NCI-H748 treated with DMSO at 0.1 percent for 48 hours (cell line): Measurements from ENCODE around the gene ZNF785.
"Not testable (repeated sequence)": the region's sequence is repeated elsewhere in the genome, so short reads cannot be mapped to it uniquely, and the experiment has no call there.

Experiments
- DNase-seq: peaks from one replicate; lab custom pipeline; 2025; lab: John Stamatoyannopoulos, UW

The ZNF785 gene

DNA sequence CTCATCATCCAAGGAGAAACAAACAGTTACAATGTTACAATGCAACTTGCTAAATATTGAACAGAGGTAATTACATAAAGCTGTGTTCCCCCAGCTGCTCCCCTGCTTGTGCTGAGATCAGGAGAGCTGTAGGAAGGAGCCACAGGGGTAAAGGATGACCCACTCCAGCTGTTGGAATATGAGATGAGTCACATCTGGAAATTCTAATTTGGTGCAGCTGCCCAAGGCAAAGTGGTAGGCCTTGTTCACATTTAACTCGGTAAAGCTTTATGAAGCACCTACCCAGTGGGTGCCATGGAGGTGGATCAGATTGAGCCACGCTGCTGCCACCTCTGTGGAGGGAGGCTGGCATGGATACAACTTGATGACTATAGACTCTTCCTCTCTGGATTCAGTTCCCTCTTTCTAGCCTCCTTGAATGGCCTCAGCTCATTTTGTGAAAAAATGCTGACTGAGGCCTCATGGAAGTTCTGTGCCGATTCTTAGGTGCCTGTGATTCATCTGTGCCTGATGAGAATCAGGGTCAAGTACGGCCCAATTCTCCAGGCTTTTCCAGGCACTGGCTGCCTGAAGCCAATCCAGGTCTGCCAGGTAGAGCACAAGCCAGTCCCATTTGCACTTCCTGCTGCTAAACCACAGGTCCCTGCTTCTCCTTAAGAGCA is 17.2 kb upstream of the ZNF785 start:
- no peak for DNase-seq

DNA sequence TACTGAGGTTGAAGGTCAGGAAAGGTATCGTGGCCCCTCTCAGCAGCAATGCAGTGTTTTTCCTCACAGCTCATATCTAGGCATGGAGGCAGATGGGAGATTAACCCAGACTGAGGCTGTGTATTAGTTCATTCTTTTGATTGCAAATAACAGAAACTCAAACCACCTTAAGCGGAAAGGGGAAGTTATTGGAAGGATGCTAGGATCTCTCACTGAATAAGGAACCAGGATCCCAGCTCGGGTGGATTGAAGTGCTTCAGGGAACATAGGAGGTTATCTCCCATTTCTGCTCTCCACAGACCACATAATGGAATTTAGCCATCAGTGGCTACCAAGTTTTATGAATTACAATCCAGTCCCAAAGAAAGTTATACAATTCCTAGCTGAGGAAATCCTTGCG is 16.5 kb upstream of the ZNF785 start:
- no peak for DNase-seq

DNA sequence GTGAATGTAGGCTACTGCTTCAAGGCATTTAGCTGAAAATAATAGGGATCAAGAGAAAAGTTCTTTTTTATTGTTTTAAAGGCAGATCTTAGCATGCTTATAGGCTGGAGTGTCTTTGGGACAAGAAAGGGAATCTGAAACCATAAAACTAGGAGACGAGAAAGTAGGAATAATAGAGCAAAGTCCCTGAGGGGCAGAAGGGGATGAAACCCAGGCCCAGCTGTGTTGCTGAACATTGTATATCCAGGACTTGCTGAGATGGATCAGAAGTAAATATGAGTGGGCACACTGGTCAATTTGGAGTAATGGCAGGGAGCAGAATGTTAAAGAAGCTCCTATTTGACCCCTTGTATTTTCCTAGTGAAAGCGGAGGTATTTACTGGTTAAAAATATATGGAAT is 15.4 kb upstream of the ZNF785 start:
- no peak for DNase-seq

DNA sequence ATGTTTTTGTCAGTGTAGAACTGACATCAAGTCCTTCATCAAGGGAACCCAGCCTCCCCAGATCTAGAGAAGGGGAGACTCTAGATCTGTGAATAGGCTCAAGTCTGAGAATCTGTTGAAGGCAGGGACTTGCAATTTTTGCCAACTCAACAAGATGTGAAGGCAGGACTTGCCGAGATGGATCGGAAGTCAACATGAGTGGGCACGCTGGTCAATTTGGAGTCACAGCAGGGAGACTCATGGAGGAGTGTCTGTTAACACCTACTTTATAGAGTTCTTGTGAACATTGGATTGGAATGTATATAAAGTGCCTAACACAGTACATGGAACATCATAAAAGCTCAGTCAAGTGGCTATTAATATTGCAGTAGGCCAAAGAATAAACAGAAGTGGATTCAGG is 14.7 kb upstream of the ZNF785 start:
- no peak for DNase-seq

DNA sequence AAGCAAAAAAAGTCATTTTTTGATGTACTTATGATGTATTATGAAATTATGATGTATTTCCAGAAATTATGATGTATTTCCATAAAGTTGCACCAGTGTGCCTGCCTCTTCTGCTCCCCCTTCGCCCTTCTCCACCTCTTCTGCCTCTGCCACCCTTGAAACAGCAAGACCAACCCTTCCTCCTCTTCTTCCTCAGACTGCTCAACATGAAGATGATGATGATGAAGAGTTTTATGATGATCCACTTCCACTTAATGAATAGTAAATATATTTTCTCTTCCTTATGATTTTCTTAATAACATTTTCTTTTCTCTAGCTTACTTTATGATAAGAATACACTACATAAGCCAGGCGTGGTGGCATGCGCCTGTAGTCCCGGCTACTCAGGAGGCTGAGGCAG is 7.4 kb upstream of the ZNF785 start:
- no peak for DNase-seq

DNA sequence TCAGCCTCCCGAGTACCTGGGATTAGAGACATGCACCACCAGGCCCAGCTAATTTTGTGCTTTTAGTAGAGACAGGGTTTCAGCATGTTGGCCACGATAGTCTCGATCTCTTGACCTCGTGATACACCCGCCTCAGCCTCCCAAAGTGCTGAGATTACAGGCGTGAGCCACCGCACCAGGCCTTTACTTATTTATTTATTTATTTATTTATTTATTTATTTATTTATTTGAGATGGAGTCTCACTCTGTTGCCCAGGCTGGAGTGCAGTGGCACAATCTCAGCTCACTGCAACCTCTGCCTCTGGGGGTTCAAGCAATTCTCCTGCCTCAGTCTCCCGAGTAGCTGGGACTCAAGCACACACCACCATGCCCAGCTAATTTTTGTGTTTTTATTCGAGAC is 5.4 kb upstream of the ZNF785 start:
- DNase-seq: not testable (repeated sequence)

DNA sequence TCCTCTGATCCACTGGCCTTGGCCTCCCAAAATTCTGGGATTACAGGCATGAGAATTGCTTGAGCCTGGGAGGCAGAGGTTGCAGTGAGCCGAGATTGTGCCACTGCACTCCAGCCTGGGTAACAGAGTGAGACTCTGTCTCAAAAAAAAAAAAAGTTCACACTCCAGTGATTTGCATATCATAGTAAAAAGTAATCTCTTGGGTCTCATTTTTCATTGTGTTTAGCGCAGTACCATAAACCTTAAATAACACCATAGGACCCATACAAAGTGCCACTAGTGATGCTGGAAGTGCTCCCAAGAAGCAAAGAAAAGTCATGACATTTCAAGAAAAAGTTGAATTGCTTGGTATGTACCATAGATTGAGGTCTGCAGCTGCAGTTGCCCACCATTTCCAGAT is 4.1 kb upstream of the ZNF785 start:
- not testable (repeated sequence) for DNase-seq

DNA sequence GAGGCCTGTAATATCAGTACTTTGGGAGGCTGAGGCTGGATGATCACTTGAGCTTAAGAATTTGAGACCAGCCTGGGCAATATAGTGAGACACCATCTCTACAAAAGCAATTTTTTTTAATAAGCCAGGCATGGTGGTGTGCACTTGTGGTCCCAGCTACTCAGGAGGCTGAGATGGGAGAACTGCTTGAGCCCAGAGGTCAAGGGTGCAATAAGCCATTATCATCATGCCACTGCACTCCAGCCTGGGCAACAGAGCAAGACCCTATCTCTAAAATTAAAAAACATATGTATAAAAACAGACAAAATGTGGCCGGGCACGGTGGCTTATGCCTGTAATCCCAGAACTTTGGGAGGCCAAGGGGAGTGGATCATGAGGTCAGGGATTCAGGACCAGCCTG is 3.2 kb upstream of the ZNF785 start:
- no peak for DNase-seq

DNA sequence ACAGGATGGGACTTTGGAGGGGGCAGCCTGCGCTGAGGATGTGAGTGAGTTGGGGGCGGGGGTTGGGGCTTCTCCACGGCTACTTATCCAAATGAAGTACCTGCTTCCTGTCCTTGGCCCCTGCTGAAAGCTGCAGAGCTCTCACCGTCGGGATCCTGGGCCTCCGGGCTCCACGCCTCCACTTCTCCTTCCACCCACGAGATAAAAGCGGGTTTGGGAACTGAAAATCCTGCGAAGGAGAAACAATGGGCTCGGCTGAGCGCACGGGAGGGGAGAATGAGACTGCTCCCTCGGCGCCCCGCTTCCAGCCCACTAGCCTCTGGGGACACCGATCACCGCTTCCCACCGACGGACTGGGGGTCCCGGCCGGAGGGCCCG is 486 bp downstream of the ZNF785 start:
- no peak for DNase-seq

DNA sequence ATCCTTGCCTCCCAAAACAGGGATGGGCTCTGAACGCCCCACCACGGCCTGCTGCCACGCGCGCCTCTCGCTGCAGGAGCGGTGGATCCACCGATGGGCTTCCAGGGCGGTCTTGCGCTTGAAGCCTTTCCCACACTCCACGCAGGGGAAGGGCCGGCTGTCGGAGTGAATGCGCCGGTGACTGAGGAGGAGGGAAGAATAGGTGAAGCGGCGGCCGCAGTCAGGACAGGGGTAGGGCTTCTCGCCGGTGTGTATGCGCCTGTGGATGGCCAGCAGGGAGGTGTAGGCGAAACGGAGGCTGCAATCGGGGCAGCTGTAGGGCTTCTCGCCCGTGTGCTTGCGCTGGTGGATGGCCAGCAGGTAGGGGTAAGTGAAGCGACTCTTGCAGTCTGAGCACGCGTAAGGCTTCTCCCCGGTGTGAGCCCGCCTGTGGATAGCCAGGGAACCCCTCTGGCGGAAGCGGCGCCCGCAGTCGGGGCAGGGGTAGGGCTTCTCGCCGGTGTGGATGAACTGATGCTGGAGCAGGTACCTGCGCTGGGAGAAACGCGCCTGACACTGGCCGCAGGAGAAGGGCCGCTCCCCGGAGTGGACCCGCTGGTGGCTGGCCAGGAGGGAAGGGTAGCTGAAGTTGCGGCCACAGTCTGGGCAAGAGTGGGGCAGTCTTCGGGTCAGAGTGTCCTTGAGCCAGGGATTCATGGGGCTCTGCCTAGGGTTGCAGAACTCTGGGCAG is 2.7 kb downstream of the ZNF785 start:
- DNase-seq: no peak

DNA sequence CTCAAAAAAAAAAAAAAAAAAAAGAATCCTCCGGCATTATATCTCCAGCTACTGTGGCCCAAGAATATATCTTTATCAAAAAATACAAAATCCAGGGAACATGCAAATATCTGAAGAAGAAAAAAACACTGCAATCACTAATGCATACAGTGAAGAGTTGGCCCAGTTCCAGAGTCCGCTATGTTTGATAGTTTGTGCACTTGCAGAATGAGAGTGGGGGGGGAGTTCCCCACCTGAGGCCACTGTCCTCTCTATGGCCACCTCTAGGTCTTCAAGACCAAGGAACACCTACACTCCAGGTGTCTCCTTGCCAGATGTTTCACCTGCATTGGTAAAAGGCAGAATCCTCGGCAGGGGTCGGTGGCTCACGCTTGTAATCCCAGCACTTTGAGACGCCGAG is 4.0 kb downstream of the ZNF785 start:
- DNase-seq: no peak

DNA sequence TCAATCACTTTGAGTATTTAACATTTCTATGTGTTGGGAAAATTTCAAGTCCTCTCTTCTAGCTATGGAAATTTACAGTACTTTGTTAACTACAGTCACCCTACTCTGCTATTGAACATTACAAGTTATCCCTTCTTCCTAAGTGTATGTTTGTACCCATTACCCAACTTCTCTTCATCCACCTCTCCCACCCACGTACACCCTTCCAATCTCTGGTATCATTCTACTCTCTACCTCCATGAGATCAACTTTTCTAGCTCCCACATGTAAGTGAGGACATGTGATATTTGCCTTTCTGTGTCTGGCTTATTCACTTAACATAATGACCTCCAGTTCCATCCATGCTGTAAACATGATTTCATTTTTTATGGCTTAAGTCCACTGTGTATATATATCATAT is 10.8 kb downstream of the ZNF785 start:
- DNase-seq: no peak

DNA sequence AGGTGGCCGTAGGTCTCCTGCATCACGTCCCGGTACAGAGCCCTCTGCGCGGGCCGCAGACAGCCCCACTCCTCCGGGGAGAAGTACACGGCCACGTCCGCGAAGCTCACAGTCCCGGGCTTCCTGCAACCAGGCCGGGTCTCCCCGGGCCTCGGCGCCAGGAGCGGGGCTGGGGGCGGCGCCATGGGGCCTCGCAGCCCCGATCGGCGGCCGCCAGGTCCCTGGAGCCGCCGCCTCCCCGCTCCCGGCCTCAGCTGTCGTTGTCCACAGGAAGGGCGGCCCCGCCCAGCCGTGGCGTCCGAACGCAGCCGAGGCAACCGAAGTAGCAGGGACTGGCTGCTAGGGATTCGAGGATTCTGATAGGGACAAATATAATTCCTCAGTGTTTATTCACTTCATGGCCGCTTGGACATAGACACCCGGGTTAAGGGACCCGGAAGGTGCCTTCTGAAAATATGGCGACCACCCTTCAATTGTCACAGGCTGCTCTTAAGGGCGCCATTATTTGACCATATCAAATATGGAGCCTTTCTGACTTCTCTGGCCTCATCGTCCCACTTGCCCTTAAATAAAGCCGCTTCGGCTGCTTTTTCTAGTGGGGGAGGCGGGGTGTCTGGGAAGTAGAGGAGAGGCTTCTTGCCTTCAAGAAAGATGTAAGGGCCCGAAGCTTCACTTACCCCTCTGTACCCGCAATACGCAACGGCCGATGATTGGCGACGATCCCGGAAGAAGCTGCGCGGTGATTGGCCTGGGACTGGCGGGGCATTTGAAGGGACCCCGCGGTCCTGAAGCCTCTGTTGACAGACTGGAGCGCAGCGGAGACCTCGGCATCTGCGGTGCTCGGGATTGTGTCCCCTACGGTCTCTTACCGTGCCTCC is 13.8 kb downstream of the ZNF785 start, which contains the start of gene ZNF688:
TSS of gene ZNF688 (minus strand) at position 270 of the 878 bp plus-strand sequence. CDS start at position 185, 85 bp downstream.
- DNase-seq: peak; percentile 77

DNA sequence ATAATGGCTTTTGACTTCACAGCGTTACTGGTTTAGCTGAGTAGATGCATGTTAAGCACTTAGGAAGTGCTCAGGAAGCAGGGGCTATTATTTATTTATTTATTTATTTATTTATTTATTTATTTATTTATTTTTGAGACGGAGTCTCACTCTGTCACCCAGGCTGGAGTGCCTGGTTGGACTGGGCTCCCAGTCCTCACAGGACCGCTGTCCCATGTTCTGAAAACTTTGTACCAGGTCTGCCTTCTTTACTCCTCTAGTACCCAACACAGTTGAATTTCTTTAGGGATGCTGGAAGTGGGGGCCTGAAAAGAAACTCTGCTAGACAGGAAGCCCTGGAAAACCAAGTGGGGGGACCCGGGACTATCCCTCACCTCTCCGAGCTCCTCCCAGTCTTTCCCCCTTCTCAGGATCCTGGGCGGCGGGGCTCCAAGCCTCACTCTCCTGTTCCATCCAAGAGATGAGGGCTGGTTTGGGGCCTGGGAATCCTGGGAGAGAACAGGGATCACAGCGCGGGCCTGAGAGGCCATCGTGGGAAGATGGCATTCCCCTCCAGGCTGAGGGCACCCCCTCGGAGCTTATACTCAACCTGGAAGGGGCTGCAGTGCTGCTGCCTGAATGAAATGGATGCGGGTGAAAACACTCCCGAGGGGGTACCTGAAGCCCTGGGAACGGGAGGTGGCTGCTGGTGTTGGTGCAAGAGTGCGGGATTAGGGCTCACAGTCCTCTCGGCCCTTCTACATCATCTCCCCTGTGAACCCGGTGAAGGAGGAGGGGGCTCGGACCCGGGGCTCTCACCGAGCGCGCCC is 14.7 kb downstream of the ZNF785 start:
- no peak for DNase-seq

DNA sequence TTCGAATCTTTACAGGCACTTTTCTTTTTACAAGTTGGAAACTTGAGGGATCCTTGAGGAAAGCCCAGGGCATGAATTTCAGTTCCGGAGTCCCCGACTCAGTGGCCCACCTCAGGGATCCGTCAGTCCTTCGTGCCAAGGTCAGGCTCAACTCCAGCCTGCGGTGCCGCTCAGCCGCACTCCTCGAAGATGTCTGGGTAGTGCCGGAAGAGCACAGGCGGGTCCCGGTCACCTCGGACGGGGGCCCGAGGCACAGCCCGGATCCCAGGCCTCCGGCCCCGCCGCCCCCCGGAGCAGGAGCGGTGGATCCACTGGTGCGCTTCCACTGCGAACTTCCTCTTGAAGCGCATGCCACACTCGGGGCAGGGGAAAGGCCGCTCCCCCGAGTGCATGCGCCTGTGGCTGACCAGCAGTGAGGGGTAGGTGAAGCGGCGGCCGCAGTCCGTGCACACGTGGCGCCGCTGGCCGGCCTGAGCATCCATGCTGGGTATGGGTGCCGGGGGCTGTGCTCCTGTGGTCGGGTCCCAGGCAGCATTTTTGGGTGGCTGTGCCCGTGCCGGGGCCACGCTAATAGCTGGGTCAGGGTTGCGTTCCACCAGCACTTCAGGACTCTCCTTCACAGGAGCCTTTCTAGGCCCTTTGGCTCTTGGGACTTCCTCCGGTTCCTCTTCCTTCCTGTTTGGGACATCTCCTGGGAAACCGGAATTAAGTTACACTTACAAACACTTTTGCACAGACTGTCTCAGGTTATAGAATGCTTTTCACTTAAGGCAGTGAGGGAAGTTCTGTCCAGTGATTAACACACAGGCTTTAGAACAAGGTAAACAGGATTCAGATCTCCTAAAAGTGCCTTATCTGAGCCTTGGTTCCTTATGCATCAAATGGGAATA is 15.5 kb downstream of the ZNF785 start:
- no peak for DNase-seq

DNA sequence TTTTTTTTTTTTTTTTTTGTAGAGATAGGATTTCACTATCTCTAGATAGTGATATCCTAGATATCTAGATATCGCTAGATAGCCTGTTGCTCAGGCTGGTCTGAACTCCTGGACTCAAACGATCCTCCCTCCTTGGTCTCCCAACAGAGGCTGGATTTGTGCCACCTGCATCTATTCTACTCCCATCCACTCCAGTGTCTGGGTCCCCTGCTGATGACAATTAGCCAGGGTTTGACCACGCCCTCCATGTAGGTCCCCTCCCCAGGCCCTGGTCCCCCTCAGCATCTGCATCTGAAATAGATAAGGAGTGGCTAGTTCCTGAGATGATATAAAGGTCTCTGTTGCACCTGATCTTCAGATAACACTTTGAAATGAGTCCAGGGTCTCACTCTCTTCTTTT is 16.2 kb downstream of the ZNF785 start:
- no peak for DNase-seq

DNA sequence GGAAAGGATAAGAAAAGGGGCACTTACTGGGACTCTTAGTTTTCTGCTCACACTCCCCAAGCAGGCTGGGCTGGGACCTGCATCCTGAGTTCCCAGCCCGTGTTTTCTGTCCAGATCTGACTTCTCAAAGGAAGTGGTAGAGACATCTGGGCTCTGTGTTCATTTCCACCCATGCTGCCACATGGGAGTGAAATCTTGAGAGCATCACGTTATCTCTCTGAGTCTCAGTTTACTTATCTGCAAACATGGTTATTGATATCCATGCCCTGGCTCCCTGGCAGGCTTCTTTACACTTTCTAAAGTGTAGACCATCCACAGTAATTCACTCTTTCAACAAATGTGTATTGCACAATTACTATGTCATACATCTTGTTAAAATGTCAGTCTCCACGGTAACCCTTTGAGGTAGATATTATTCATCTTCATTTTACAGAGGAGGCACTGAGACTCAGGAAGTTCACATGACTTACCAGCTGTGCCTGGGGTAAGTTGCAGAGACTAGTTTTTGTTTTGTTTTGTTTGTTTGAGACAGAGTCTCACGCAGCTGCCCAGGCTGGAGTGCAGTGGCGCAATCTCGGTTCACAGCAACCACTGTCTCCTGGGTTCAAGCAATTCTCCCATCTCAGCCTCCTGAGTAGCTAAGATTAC is 17.4 kb downstream of the ZNF785 start:
- no peak for DNase-seq

DNA sequence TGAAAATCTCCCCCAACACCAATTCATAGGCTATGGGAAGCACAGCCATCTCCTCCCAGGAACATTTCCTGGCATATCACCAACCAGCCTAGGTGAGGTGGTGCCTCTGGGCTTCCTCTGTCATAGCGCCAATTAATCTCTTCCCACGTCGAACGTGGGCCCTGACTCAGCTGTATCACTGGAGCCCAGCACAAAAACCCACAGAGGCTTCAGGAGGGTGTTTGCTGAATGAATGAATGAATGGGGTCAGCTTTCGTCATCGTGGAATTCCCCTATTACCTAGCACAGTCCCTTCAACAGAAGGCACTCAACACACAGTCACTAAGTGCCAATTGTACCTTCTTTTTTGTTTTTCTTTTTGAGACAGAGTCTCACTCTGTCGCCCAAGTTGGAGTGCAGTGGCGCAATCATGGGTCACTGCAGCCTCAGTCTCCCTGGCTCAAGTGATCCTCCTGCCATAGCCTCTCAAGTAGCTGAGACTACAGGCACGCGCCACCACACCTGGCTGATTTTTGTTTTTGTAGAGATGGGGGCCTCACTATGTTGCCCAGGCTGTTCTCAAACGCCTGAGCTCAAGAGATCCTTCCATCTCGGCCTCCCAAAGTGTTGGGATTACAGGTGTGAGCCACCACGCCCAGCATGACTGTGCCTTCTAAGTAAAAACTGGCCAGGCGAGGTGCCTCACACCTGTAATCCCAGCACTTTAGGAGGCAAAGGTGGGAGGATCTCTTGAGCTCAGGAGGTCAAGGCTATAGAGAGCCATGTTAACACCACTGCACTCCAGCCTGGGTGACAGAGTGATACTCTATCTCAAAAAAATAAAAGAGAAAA is 18.1 kb downstream of the ZNF785 start:
- DNase-seq: no peak

DNA sequence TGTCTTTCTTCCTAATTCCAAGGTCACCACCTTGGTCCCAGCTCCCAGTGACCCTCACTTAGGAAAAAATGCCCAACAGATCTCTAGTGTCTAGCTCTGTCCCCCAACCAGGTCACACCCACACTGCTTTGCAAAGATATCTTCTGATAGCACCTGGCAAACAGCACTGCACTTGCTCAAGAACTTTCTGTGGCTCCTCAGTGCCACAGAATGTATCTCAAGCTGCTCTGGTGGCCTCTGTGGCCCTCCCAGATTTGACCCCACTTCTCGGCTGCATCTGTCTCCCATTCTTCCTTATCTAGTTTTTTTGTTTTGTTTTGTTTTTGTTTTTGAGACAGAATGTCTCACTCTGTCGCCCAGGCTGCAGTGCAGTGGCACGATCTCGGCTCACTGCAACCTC is 19.0 kb downstream of the ZNF785 start:
- DNase-seq: no peak

DNA sequence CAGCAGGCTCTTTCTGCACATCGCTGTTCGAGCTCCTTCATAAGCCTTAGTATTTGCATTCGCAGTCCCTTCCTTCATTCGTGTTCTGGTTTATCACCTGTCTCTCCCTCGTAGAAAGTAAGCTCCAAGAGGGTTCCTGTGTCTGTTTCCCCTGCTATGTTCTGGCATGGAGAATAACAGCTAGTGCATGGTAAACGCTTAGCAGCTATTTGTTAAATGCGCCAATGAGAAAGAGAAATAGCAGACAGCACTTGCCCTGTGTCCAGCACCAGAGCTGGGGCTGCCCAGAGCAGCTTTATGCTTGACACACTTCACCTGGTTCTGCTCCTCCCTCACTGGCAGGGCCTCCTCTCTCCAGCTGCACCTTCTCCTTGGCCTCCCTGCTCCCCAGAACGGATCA is 19.5 kb downstream of the ZNF785 start:
- no peak for DNase-seq
